Thyroid gland (tissue), 4 donors: ENCODE measurements around the gene MRPL2. TPM values are rescaled to one million over a fixed set of nuclear protein-coding genes. Genes with fewer than 3 reads are reported as not detected.

Experiments
- DNase-seq, 2 donors: peaks; one replicate each; pipeline ENCODE4 v3.0.0-alpha.2; 2019
- H3K27ac ChIP-seq, 3 donors: fragments of 200-600 bp; sonication (generic); 1 replicate in 2 of 3; 2 replicates in 1 of 3; pipeline ENCODE4 v1.5.1; 2016 to 2019; ENCODE audit warnings: mild to moderate bottlenecking in 1 of 3, moderate library complexity in 1 of 3
- H3K27me3 ChIP-seq: fragments of 200-600 bp; sonication (generic); one replicate; pipeline ENCODE4 v1.5.1; 2019
- H3K36me3 ChIP-seq, 2 donors: fragments of 200-600 bp; sonication (generic); one replicate each; pipeline ENCODE4 v1.5.1; 2016 to 2019
- H3K4me1 ChIP-seq, 2 donors: fragments of 200-600 bp; sonication (generic); one replicate each; pipeline ENCODE4 v1.5.1; 2017 to 2019
- H3K4me3 ChIP-seq, 3 donors: fragments of 200-600 bp; sonication (generic); replicated peaks in 1 of 3; 1 replicate in 2 of 3; 2 replicates in 1 of 3; pipeline ENCODE4 v1.5.1; 2016; ENCODE audit warnings: mild to moderate bottlenecking in 1 of 3
- H3K9me3 ChIP-seq: fragments of 200-600 bp; sonication (generic); one replicate; pipeline ENCODE4 v1.5.1; 2017
- POLR2A ChIP-seq, 2 donors: fragments of 450-650 bp; IDR thresholded peaks; one replicate each; pipeline ENCODE4 v1.6.1; 2017; ENCODE audit warnings: antibody characterized with exemption in 2 of 2, mild to moderate bottlenecking in 2 of 2, moderate library complexity in 1 of 2
- WGBS, 2 donors: methylation state at CpG; one replicate each; pipeline ENCODE4 v1.1.5; 2017; 5-methylcytosine and 5-hydroxymethylcytosine counted together
- intact Hi-C: fragments of 100-400 bp; cut with DNase I; formaldehyde crosslinking; loops from one replicate; pipeline ENCODE4 v1.15.1; 2023
- total RNA-seq, 4 donors: library from RNA; depleted of rRNA; stranded (reverse); fragments of >200 nt; gene quantifications; one replicate each; pipeline ENCODE4 v1.2.3, GENCODE V29; 2016
- TF ChIP-seq, protein P1 (sequence below), 6 experiments: fragments of 200-600 bp in 3 of 6; fragments of 450-650 bp in 3 of 6; sonication (generic) in 3 of 6; IDR thresholded peaks; one replicate each; pipeline ENCODE4 v1.5.1; 2016 to 2019; ENCODE audit warnings: antibody characterized with exemption in 6 of 6, mild to moderate bottlenecking in 2 of 6, inconsistent platforms in 1 of 6, moderate library complexity in 1 of 6

Gene MRPL2
- total RNA-seq, 4 donors from 2014 or later, result 12.9 to 31.9 (median 17.7) TPM

DNA sequence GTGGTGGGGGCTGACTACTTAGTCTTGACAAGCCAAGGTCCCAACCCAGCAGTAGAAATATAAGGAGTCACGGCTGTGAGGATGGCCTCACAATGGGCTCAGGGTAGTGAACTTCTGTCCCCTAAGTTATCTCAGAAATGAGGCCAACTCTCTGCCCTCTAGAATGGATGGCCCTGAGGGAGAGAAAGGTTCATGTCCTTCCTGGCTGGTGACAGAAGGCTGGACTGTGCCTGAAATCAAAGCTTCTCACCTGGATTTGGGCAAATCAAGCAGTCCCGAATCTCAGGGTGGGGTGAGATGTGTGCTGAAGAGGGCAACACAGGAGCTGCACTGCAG lies 25.1 kb downstream of the MRPL2 start:
- Histone ChIP-seq H3K27ac (no peak overlapping the region), H3K27me3 (no peaks in the 10 kb centered on the region), H3K36me3 (peaks cover 45 to 52% of the 10 kb centered on the region in 2 donors), H3K9me3 (no peaks in the 10 kb centered on the region), H3K4me1 (no peaks in the 10 kb centered on the region), H3K4me3 (no peak overlapping the region)
- intact Hi-C loops, result no loop called here
- whole genome bisulfite sequencing, 2 donors, result 84 to 86% methylated on average over 2 of the region's 2 CpGs
- DNase-seq, result no peak
- TF ChIP-seq POLR2A (IDR thresholded peaks at IDR 0.05), result no peak
- TF ChIP-seq, protein P1, sequence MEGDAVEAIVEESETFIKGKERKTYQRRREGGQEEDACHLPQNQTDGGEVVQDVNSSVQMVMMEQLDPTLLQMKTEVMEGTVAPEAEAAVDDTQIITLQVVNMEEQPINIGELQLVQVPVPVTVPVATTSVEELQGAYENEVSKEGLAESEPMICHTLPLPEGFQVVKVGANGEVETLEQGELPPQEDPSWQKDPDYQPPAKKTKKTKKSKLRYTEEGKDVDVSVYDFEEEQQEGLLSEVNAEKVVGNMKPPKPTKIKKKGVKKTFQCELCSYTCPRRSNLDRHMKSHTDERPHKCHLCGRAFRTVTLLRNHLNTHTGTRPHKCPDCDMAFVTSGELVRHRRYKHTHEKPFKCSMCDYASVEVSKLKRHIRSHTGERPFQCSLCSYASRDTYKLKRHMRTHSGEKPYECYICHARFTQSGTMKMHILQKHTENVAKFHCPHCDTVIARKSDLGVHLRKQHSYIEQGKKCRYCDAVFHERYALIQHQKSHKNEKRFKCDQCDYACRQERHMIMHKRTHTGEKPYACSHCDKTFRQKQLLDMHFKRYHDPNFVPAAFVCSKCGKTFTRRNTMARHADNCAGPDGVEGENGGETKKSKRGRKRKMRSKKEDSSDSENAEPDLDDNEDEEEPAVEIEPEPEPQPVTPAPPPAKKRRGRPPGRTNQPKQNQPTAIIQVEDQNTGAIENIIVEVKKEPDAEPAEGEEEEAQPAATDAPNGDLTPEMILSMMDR (IDR thresholded peaks at IDR 0.05), result no peak

DNA sequence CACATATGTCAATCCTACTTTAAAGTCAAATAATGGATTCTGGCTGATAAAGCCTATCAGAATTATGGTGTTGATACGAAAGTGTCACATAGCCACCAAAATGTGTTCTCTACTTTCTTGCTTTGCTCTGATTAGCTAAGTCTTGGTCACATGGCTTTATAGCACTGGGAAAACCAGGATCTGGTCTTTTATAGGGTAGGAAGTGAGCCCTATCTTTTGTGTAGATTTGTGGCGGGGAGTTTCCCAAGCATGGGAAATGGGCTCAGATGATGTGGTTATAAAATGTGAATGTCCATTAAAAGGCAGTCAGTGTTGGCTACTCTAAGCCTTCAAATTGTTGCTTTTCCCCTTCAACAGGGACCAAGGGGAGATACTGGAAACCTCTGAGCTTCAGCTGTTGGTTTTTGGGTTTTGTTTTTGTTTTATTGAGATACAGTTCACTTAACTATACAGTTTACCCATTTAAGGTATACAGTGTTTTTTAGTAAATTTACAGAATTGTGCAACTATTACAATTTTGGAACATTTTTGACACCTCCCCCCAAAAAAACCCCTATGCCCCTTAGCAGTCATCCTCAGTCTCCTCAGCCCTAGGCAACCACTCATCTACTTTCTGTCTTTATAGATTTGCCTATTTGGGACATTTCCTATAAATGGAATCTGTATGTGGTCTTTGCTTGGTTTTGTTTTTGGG lies 25.6 kb downstream of the MRPL2 start:
- 90 to 96% methylated on average over 2 of the region's 2 CpGs for WGBS, 2 donors
- no peaks in the 10 kb centered on the region for H3K4me1 ChIP-seq

DNA sequence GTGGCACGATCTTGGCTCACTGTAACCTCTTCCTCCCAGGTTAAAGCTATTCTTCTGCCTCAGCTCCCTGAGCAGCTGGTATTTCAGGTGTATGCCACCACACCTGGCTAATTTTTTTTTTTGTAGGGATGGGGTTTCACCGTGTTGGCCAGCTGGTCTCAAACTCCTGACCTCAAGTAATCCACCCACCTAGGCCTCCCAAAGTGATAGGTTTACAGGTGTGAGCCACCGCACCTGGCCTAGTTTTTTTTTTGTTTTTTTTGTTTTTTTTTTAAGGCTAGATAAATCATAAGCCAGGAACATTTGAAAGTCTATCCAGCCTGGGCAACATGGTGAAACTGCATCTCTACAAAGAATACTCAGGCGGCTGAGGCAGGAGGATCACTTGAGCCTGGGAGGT lies 26.9 kb downstream of the MRPL2 start:
- H3K27ac ChIP-seq, result no peak overlapping the region
- intact Hi-C loops, result no loop called here
- no peaks in the 10 kb centered on the region for H3K4me1 ChIP-seq
- no peaks in the 10 kb centered on the region for H3K27me3 ChIP-seq
- H3K36me3 ChIP-seq, result peaks cover 48 to 54% of the 10 kb centered on the region in 2 donors
- DNase-seq, result no peak
- TF ChIP-seq, protein P1 (IDR thresholded peaks at IDR 0.05), result no peak
- TF ChIP-seq POLR2A (IDR thresholded peaks at IDR 0.05), result no peak
- no peak overlapping the region for H3K4me3 ChIP-seq
- WGBS, 2 donors, result 92 to 95% methylated on average over 4 of the region's 4 CpGs
- H3K9me3 ChIP-seq, result no peaks in the 10 kb centered on the region

More for the DNA sequence above, 25.6 kb downstream of the MRPL2 start:
- intact Hi-C loops, result no loop called here
- Histone ChIP-seq H3K27ac (no peak overlapping the region), H3K27me3 (no peaks in the 10 kb centered on the region), H3K4me3 (no peak overlapping the region), H3K9me3 (no peaks in the 10 kb centered on the region), H3K36me3 (peaks cover 46 to 53% of the 10 kb centered on the region in 2 donors)
- no peak for DNase-seq
- TF ChIP-seq, protein P1 (IDR thresholded peaks at IDR 0.05), result no peak
- TF ChIP-seq POLR2A (IDR thresholded peaks at IDR 0.05), result no peak

DNA sequence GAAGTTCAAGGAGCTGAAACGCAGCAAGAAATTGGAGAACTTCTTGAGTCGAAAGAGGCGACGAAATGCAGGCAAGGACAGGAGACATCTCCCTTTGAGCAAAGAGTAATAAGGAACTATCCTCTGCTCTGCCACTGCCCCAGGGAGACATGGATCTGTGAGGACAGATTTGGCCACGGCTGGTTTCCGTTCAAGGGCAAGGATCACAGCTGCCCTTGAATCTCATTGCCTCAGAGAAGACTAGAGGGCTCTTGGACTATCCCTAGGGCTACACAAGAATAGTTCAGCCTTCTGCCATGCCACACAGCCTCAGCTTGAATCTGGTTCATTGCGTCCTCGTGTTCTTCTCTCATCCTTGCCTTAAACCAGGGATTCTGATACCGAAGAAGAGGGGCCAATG lies 30.1 kb downstream of the MRPL2 start:
- Histone ChIP-seq H3K27ac (no peak overlapping the region), H3K4me3 (no peak overlapping the region), H3K9me3 (no peaks in the 10 kb centered on the region), H3K36me3 (peaks cover 62 to 66% of the 10 kb centered on the region in 2 donors), H3K27me3 (no peaks in the 10 kb centered on the region), H3K4me1 (no peaks in the 10 kb centered on the region)
- DNase-seq, result no peak
- 92 to 95% methylated on average over 9 of the region's 9 CpGs for WGBS, 2 donors
- intact Hi-C loops, result no loop called here
- no peak for TF ChIP-seq POLR2A (IDR thresholded peaks at IDR 0.05)
- TF ChIP-seq, protein P1 (IDR thresholded peaks at IDR 0.05), result no peak

DNA sequence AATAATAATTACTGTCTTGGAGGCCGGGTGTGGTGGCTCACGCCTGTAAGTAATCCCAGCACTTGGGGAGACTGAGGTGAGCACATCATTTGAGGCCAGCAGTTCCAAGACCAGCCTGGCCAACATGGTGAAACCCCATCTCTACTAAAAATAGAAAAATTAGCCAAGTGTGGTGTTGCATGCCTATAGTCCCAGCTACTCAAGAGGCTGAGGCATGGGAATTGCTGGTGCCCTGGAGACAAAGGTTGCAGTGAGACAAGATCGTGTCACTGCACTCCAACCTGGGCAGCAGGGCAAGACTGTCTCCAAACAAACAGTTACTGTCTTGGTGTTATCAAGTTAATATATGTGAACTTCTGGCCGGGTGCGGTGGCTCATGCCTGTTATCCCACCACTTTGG lies 32.9 kb downstream of the MRPL2 start:
- Histone ChIP-seq H3K4me3 (no peak overlapping the region), H3K36me3 (peaks cover 51 to 63% of the 10 kb centered on the region in 2 donors), H3K27ac (no peak overlapping the region), H3K4me1 (peaks cover 7 to 13% of the 10 kb centered on the region in 2 donors), H3K9me3 (no peaks in the 10 kb centered on the region), H3K27me3 (no peaks in the 10 kb centered on the region)
- intact Hi-C loops, result no loop called here
- 94 to 95% methylated on average over 5 of the region's 5 CpGs for WGBS, 2 donors
- TF ChIP-seq, protein P1 (IDR thresholded peaks at IDR 0.05), result no peak
- TF ChIP-seq POLR2A (IDR thresholded peaks at IDR 0.05), result no peak
- DNase-seq, result no peak
